ENCODE results near the gene TSTD2.

GRCh38 chr9:97594381-97594921, 38.7 kb downstream of the TSTD2 start:
- TF ChIP-seq POLR2A (IDR thresholded peaks at IDR 0.05) (no peak), CTCF (IDR thresholded peaks at IDR 0.05) (no peak)
